Stimulated activated CD4-positive, alpha-beta T cell treated with anti-CD3 and anti-CD28 coated beads, Interleukin-4, amount 100 ng/mL, for 4 hours (primary cell): ENCODE results near the gene CFH.
"Not testable (repeated sequence)": the region's sequence is repeated elsewhere in the genome, so short reads cannot be mapped to it uniquely, and the experiment has no call there.

ENCODE experiments used
- DNase-seq, 2 experiments: peaks; one replicate each; pipeline ENCODE4 v3.0.0-alpha.2; 2020

CFH gene

GRCh38 chr1:196669051-196669450 is 17.2 kb downstream of the CFH start:
- no peak for DNase-seq

GRCh38 chr1:196669693-196670092 is 17.9 kb downstream of the CFH start:
- DNase-seq: no peak

GRCh38 chr1:196674908-196675307 is 23.1 kb downstream of the CFH start:
- DNase-seq: no peak

- no peak for DNase-seq
Measured at GRCh38 chr1:196677781-196678509, 26.1 kb downstream of the CFH start.

- DNase-seq: no peak
Measured at GRCh38 chr1:196678510-196678884, 26.7 kb downstream of the CFH start.

GRCh38 chr1:196680107-196680506 is 28.3 kb downstream of the CFH start:
- DNase-seq: no peak

GRCh38 chr1:196684476-196684875 is 32.6 kb downstream of the CFH start:
- DNase-seq: no peak

- no peak for DNase-seq
Measured at GRCh38 chr1:196685506-196685905, 33.7 kb downstream of the CFH start.

- DNase-seq: no peak
Measured at GRCh38 chr1:196689001-196689400, 37.2 kb downstream of the CFH start.

GRCh38 chr1:196690582-196690981 is 38.7 kb downstream of the CFH start:
- no peak for DNase-seq

- DNase-seq: no peak
Measured at GRCh38 chr1:196698993-196699392, 47.1 kb downstream of the CFH start.

- no peak for DNase-seq
Measured at GRCh38 chr1:196701144-196701543, 49.3 kb downstream of the CFH start.

- DNase-seq: not testable (repeated sequence)
Measured at GRCh38 chr1:196709892-196710291, 58.0 kb downstream of the CFH start.

GRCh38 chr1:196717868-196718267 is 66.0 kb downstream of the CFH start:
- no peak for DNase-seq

- DNase-seq: no peak
Measured at GRCh38 chr1:196723325-196724185, 71.7 kb downstream of the CFH start.

GRCh38 chr1:196732526-196732925 is 80.7 kb downstream of the CFH start:
- no peak for DNase-seq

GRCh38 chr1:196733091-196733970 is 81.5 kb downstream of the CFH start:
- DNase-seq: no peak

- DNase-seq: no peak
Measured at GRCh38 chr1:196734006-196734405, 82.2 kb downstream of the CFH start.

GRCh38 chr1:196734460-196734859 is 82.6 kb downstream of the CFH start:
- DNase-seq: no peak

GRCh38 chr1:196738730-196739129 is 86.9 kb downstream of the CFH start:
- no peak for DNase-seq

GRCh38 chr1:196743244-196743643 is 91.4 kb downstream of the CFH start:
- DNase-seq: not testable (repeated sequence)

GRCh38 chr1:196765019-196765740 is 113.3 kb downstream of the CFH start:
- not testable (repeated sequence) for DNase-seq

GRCh38 chr1:196769823-196770222 is 118.0 kb downstream of the CFH start:
- DNase-seq: not testable (repeated sequence)
